SK-N-SH (cell line): ENCODE measurements around the gene SENP8. TPM values are rescaled to one million over a fixed set of nuclear protein-coding genes. Genes with fewer than 3 reads are reported as not detected.
"Not testable (repeated sequence)": the region's sequence is repeated elsewhere in the genome, so short reads cannot be mapped to it uniquely, and the experiment has no call there.

Experiments used
- CTCF ChIA-PET: fragments of 300-600, 350-600 bp; formaldehyde crosslinking; extraction: SDS; loops from one replicate; lab custom pipeline; 2021; lab: Yijun Ruan, JAX
- POLR2A ChIA-PET: fragments of 350-600 bp; sonication (Branson Sonifier 250); formaldehyde crosslinking; extraction: SDS; loops from one replicate; lab custom pipeline; 2020; ENCODE audit warnings: antibody characterized with exemption, inconsistent platforms; lab: Yijun Ruan, JAX
- DNase-seq: peaks from one replicate; pipeline ENCODE4 v3.0.0; 2012
- H2AFZ ChIP-seq: fragments of 200-600 bp; sonication (generic); 2 replicates; pipeline ENCODE4 v1.8.1; 2016; ENCODE audit warnings: antibody characterized with exemption, mild to moderate bottlenecking, low read depth
- H3F3A ChIP-seq: fragments of 200-600 bp; sonication (generic); replicated peaks from 2 replicates; pipeline ENCODE3; 2016; ENCODE audit warnings: antibody characterized with exemption, mild to moderate bottlenecking; ENCODE audit not compliant: insufficient read depth
- H3K27ac ChIP-seq, 2 experiments: fragments of 200-500 bp in 1 of 2; fragments of 200-600 bp in 1 of 2; sonication (Bioruptor generic) in 1 of 2; sonication (generic), shearing (Covaris generic) in 1 of 2; 2 replicates each; pipeline versions ENCODE4 v1.5.1 to v1.6.1; 2014 to 2016; ENCODE audit warnings: low read depth in 2 of 2, inconsistent platforms in 1 of 2, low read length in 1 of 2, mild to moderate bottlenecking in 1 of 2, mixed read lengths in 1 of 2
- H3K27me3 ChIP-seq: fragments of 200-600 bp; sonication (generic), shearing (Covaris generic); 2 replicates; pipeline ENCODE4 v1.6.1; 2016; ENCODE audit warnings: mixed run types; ENCODE audit not compliant: insufficient read depth
- H3K36me3 ChIP-seq, 2 experiments: fragments of 200-500 bp in 1 of 2; fragments of 200-600 bp in 1 of 2; sonication (Bioruptor generic) in 1 of 2; sonication (generic) in 1 of 2; replicated peaks in 1 of 2; 2 replicates each; pipeline versions ENCODE3 to v1.5.1; 2014 to 2016; ENCODE audit warnings: low read length in 1 of 2, mild to moderate bottlenecking in 1 of 2; ENCODE audit not compliant: insufficient read depth in 2 of 2, control insufficient read depth in 1 of 2
- H3K4me1 ChIP-seq, 2 experiments: fragments of 200-500 bp in 1 of 2; fragments of 200-600 bp in 1 of 2; sonication (Bioruptor generic) in 1 of 2; sonication (generic), shearing (Covaris generic) in 1 of 2; 2 replicates each; pipeline versions ENCODE4 v1.5.1 to v1.6.1; 2014 to 2016; ENCODE audit warnings: low read depth in 1 of 2, low read length in 1 of 2, mixed run types in 1 of 2; ENCODE audit not compliant: insufficient read depth in 2 of 2, control insufficient read depth in 1 of 2
- H3K4me2 ChIP-seq: fragments of 200-600 bp; sonication (generic), shearing (Covaris generic); 2 replicates; pipeline ENCODE4 v1.6.1; 2017; ENCODE audit warnings: mixed run types
- H3K4me3 ChIP-seq, 2 experiments: fragments of 200-500 bp in 1 of 2; fragments of 200-600 bp in 1 of 2; sonication (Bioruptor generic) in 1 of 2; sonication (generic), shearing (Covaris generic) in 1 of 2; 2 replicates each; pipeline versions ENCODE4 v1.5.1 to v1.8.1; 2014 to 2016; ENCODE audit warnings: low read depth in 2 of 2, inconsistent platforms in 1 of 2, low read length in 1 of 2, mild to moderate bottlenecking in 1 of 2, mixed read lengths in 1 of 2, moderate library complexity in 1 of 2
- H3K79me2 ChIP-seq: fragments of 200-600 bp; sonication (generic); 2 replicates; pipeline ENCODE4 v1.8.1; 2017; ENCODE audit warnings: mild to moderate bottlenecking; ENCODE audit not compliant: insufficient read depth
- H3K9ac ChIP-seq: fragments of 200-600 bp; sonication (generic); 2 replicates; pipeline ENCODE4 v1.6.1; 2017; ENCODE audit warnings: mixed run types
- H3K9me2 ChIP-seq: fragments of 200-600 bp; sonication (generic); 2 replicates; pipeline ENCODE4 v1.6.1; 2017; ENCODE audit warnings: mixed run types
- H3K9me3 ChIP-seq: fragments of 200-600 bp; sonication (generic); 2 replicates; pipeline ENCODE4 v1.6.1; 2017; ENCODE audit warnings: mixed run types, mild to moderate bottlenecking, moderate library complexity
- H4K20me1 ChIP-seq: fragments of 200-600 bp; sonication (generic); 2 replicates; pipeline ENCODE4 v1.6.1; 2017; ENCODE audit warnings: mild to moderate bottlenecking, mixed run types; ENCODE audit not compliant: insufficient read depth
- CHD2 ChIP-seq: fragments of 150-350 bp; IDR thresholded peaks from 2 replicates; pipeline ENCODE4 v1.6.1; 2018; ENCODE audit warnings: low read length; ENCODE audit not compliant: partially characterized antibody
- EZH2phosphoT487 ChIP-seq: fragments of 200-600 bp; sonication (generic); IDR thresholded peaks from 2 replicates; pipeline ENCODE4 v1.6.1; 2017; ENCODE audit warnings: low read depth, mixed run types, mild to moderate bottlenecking, antibody characterized with exemption, moderate library complexity, borderline replicate concordance
- FOSL2 ChIP-seq: IDR thresholded peaks from 2 replicates; pipeline ENCODE4 v1.4.0; 2012; ENCODE audit warnings: low read depth, mild to moderate bottlenecking, moderate library complexity, borderline replicate concordance
- FOXJ3 ChIP-seq: sonication (generic); formaldehyde crosslinking; IDR thresholded peaks from 2 replicates; pipeline ENCODE4 v1.5.1; 2020; ENCODE audit warnings: mild to moderate bottlenecking, missing genetic modification reagents
- GABPA ChIP-seq: IDR thresholded peaks from 2 replicates; pipeline ENCODE4 v1.4.0; 2012; ENCODE audit warnings: low read depth, mild to moderate bottlenecking
- GATA2 ChIP-seq: sonication (generic); formaldehyde crosslinking; IDR thresholded peaks from 2 replicates; pipeline ENCODE4 v1.5.0; 2020; ENCODE audit warnings: mild to moderate bottlenecking, missing genetic modification reagents
- IRF3 ChIP-seq: fragments of 150-350 bp; IDR thresholded peaks from 2 replicates; pipeline ENCODE4 v1.6.1; 2016; ENCODE audit warnings: mild to moderate bottlenecking, low read depth, low read length
- JUND ChIP-seq: IDR thresholded peaks from 2 replicates; pipeline ENCODE4 v1.4.0; 2012
- MAX ChIP-seq: IDR thresholded peaks from 2 replicates; pipeline ENCODE4 v1.4.0; 2012; ENCODE audit warnings: low read depth
- MXI1 ChIP-seq: IDR thresholded peaks from 2 replicates; pipeline ENCODE4 v1.6.1; 2012; ENCODE audit warnings: mild to moderate bottlenecking, low read depth, low read length, improper control_type of control experiment
- NFIC ChIP-seq: IDR thresholded peaks from 2 replicates; pipeline ENCODE4 v1.4.0; 2012; ENCODE audit warnings: borderline replicate concordance
- REST ChIP-seq: IDR thresholded peaks from 2 replicates; pipeline ENCODE4 v1.6.1; 2012; ENCODE audit warnings: mild to moderate bottlenecking, low read depth, low read length, moderate library complexity
- SMC3 ChIP-seq: IDR thresholded peaks from 2 replicates; pipeline ENCODE4 v1.6.1; 2012; ENCODE audit warnings: low read depth, low read length, improper control_type of control experiment
- TCF12 ChIP-seq: IDR thresholded peaks from 2 replicates; pipeline ENCODE4 v1.4.0; 2012
- YY1 ChIP-seq: IDR thresholded peaks from 2 replicates; pipeline ENCODE4 v1.4.0; 2012; ENCODE audit warnings: low read depth, mild to moderate bottlenecking
- WGBS: methylation state at CpG from one replicate; pipeline ENCODE4 v1.1.6; 2017; ENCODE audit warnings: low lambda C conversion rate; 5-methylcytosine and 5-hydroxymethylcytosine counted together
- polyA plus RNA-seq, 3 experiments: library from polyadenylated mRNA; depleted of rRNA; stranded (reverse); fragments of >200 nt; gene quantifications; 2 replicates each; pipeline ENCODE4 v1.2.3, GENCODE V29; 2012
- TF ChIP-seq, protein P1 (sequence below): IDR thresholded peaks from 2 replicates; pipeline ENCODE4; 2012

The SENP8 gene
- polyA plus RNA-seq, 1 of the 3 experiments (the other 2 are of a cell fraction): 1.4 TPM

GRCh38 chr15:72099155-72099554 lies 19.0 kb upstream of the SENP8 start:
- no peak for DNase-seq
- H3K9me2 ChIP-seq: no peaks in the 10 kb centered on the region
- 75% methylated on average over 4 of the region's 4 CpGs for WGBS
- H3K4me3 ChIP-seq: no peak overlapping the region
- peaks cover 0 to 4% of the 10 kb centered on the region in 2 experiments; a peak in 1 of 4 replicates for H3K4me1 ChIP-seq
- no peak overlapping the region for H3K4me2 ChIP-seq
- POLR2A ChIA-PET: no interaction called here
- no peak overlapping the region for H3K27ac ChIP-seq
- no peaks in the 10 kb centered on the region for H3K9me3 ChIP-seq
- no peaks in the 10 kb centered on the region for H3F3A ChIP-seq
- H3K36me3 ChIP-seq: peaks cover 0 to 9% of the 10 kb centered on the region in 2 experiments
- H3K27me3 ChIP-seq: no peaks in the 10 kb centered on the region
- TF ChIP-seq IRF3 (no peak), TCF12 (no peak), REST (no peak), EZH2phosphoT487 (no peak), GATA2 (CRISPR knock-in tag) (no peak), GABPA (no peak), SMC3 (no peak), FOSL2 (no peak), JUND (no peak), CHD2 (no peak), NFIC (no peak), YY1 (no peak), MXI1 (no peak), FOXJ3 (no peak), MAX (no peak)
- TF ChIP-seq, protein P1, sequence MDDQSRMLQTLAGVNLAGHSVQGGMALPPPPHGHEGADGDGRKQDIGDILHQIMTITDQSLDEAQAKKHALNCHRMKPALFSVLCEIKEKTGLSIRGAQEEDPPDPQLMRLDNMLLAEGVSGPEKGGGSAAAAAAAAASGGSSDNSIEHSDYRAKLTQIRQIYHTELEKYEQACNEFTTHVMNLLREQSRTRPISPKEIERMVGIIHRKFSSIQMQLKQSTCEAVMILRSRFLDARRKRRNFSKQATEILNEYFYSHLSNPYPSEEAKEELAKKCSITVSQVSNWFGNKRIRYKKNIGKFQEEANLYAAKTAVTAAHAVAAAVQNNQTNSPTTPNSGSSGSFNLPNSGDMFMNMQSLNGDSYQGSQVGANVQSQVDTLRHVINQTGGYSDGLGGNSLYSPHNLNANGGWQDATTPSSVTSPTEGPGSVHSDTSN: no peak
- H3K79me2 ChIP-seq: peaks cover 24% of the 10 kb centered on the region; the same call in 1 of the 2 replicates
- H2AFZ ChIP-seq: no peak overlapping the region
- CTCF ChIA-PET: no interaction called here
- H4K20me1 ChIP-seq: peaks cover 11% of the 10 kb centered on the region
- no peak overlapping the region for H3K9ac ChIP-seq

GRCh38 chr15:72100551-72100950 lies 17.7 kb upstream of the SENP8 start:
- CTCF ChIA-PET, H3K4me3 ChIP-seq, H3F3A ChIP-seq, DNase-seq, H3K27me3 ChIP-seq, H3K4me2 ChIP-seq, H3K36me3 ChIP-seq, H3K9me2 ChIP-seq, H3K9ac ChIP-seq, H3K9me3 ChIP-seq, POLR2A ChIA-PET, H3K4me1 ChIP-seq, H2AFZ ChIP-seq, H3K27ac ChIP-seq: not testable (repeated sequence)
- WGBS: 97% methylated on average over 6 of the region's 33 CpGs
- H4K20me1 ChIP-seq: peaks cover 25% of the 10 kb centered on the region
- peaks cover 31% of the 10 kb centered on the region; the same call in 1 of the 2 replicates for H3K79me2 ChIP-seq
